ENCODE data around the gene PTPRD.

DNA sequence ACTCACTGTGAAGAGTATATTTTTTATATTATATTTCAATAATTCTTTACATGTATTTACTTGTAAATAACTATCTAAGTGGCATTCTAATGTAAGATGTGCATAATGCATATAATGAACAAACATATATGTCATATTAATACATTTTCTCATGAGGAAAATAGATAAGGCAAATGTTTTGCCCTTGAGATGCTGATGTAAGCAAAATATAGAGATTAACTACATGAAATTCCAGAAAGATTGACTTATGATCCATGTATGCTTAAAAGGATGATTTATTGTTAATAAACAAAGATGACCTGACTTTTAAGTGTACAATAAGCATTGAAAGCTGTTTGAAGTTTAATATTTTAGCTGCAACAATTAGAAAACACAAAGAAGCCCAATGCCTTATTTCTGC lies 559.9 kb downstream of the PTPRD start:
- TF ChIP-seq, protein P1, sequence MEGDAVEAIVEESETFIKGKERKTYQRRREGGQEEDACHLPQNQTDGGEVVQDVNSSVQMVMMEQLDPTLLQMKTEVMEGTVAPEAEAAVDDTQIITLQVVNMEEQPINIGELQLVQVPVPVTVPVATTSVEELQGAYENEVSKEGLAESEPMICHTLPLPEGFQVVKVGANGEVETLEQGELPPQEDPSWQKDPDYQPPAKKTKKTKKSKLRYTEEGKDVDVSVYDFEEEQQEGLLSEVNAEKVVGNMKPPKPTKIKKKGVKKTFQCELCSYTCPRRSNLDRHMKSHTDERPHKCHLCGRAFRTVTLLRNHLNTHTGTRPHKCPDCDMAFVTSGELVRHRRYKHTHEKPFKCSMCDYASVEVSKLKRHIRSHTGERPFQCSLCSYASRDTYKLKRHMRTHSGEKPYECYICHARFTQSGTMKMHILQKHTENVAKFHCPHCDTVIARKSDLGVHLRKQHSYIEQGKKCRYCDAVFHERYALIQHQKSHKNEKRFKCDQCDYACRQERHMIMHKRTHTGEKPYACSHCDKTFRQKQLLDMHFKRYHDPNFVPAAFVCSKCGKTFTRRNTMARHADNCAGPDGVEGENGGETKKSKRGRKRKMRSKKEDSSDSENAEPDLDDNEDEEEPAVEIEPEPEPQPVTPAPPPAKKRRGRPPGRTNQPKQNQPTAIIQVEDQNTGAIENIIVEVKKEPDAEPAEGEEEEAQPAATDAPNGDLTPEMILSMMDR (conservative IDR thresholded peaks at IDR 0.05; ENCODE audit: low read length), result no peak
- no peak for TF ChIP-seq EZH2phosphoT487 (IDR thresholded peaks at IDR 0.05; ENCODE audit: borderline replicate concordance, low read depth, low read length)

Data from OCI-LY7 (cell line).